Measurements from ENCODE around the gene YKT6. TPM values are rescaled to one million over a fixed set of nuclear protein-coding genes. Genes with fewer than 3 reads are reported as not detected.

The YKT6 gene
- total and polyA plus RNA-seq, 4 donors = 28.4 to 82.1 (median 55.9) TPM

GRCh38 chr7:44263326-44264082, 62.7 kb downstream of the YKT6 start:
- Histone ChIP-seq H3K4me3 (no peak overlapping the region), H3K27ac (ENCODE audit: low read depth in 1 of 2, low read length in 1 of 2) (peak overlapping the region in 1 of 2 donors; percentile 7), H3K9me3 (ENCODE audit: control insufficient read depth in 4 of 4, insufficient read depth in 3 of 4, low read length in 3 of 4) (no peaks in the 10 kb centered on the region), H3K4me1 (ENCODE audit: control insufficient read depth in 5 of 5, insufficient read depth in 5 of 5, low read length in 5 of 5) (peaks cover 5 to 34% (median 10%) of the 10 kb centered on the region in 5 donors), H3K36me3 (ENCODE audit: control insufficient read depth in 4 of 4, insufficient read depth in 4 of 4, low read length in 4 of 4) (no peaks in the 10 kb centered on the region), H3K27me3 (ENCODE audit: control insufficient read depth in 3 of 3, insufficient read depth in 3 of 3, low read length in 2 of 3) (peaks cover 0 to 5% (median 0%) of the 10 kb centered on the region in 3 donors), H3K9ac (ENCODE audit: insufficient read depth in 1 of 2, low read length in 2 of 2) (no peak overlapping the region)
- peak in 2 of 3 donors; percentile 19 to 36 for DNase-seq
- TF ChIP-seq CTCF (IDR thresholded peaks at IDR 0.05; ENCODE audit: control extremely low read depth, extremely low read depth) = no peak
- ATAC-seq (ENCODE audit: insufficient read depth, low FRiP score) = no peak
- 72 to 87% methylated on average over 18 to 20 of the region's 20 CpGs for WGBS, 2 donors

Other genes with a start within 250 kb of the YKT6 start
- gene SPDYE1, start 203.1 kb upstream of the YKT6 start, total RNA-seq = under 1 TPM in 1 of 2 donors, not detected in 1; 0.09 TPM
- not detected for gene SPDYE1, start 203.1 kb upstream of the YKT6 start, polyA plus RNA-seq
- gene DBNL, start 156.3 kb upstream of the YKT6 start, total RNA-seq = 100 to 1,000 TPM in 1 of 2 donors, 10 to 100 TPM in 1; 65.9 to 144 TPM
- gene DBNL, start 156.3 kb upstream of the YKT6 start, polyA plus RNA-seq = 100 to 1,000 TPM in 1 of 2 donors, 10 to 100 TPM in 1; 89.3 to 209 TPM
- gene PGAM2, start 135.4 kb upstream of the YKT6 start, total RNA-seq = under 1 TPM in 1 of 2 donors, not detected in 1; 0.85 TPM
- under 1 TPM; 0.63 to 0.83 TPM for gene PGAM2, start 135.4 kb upstream of the YKT6 start, polyA plus RNA-seq
- gene POLM, start 118.4 kb upstream of the YKT6 start, total RNA-seq = 10 to 100 TPM; 27.9 to 35.8 TPM
- gene POLM, start 118.4 kb upstream of the YKT6 start, polyA plus RNA-seq = 10 to 100 TPM; 17.9 to 19.1 TPM
- 100 to 1,000 TPM in 1 of 2 donors, 10 to 100 TPM in 1; 43.4 to 124 TPM for gene AEBP1, start 96.6 kb upstream of the YKT6 start, total RNA-seq
- 10 to 100 TPM; 68.3 to 69.0 TPM for gene AEBP1, start 96.6 kb upstream of the YKT6 start, polyA plus RNA-seq
- 10 to 100 TPM; 48.8 to 90.7 TPM for gene POLD2, start 77.4 kb upstream of the YKT6 start, total RNA-seq
- gene POLD2, start 77.4 kb upstream of the YKT6 start, polyA plus RNA-seq = 10 to 100 TPM; 61.9 to 80.7 TPM
- gene MYL7, start 59.6 kb upstream of the YKT6 start, total RNA-seq = 10 to 100 TPM in 1 of 2 donors, not detected in 1; 13.0 TPM
- under 1 TPM in 1 of 2 donors, not detected in 1; 0.08 TPM for gene MYL7, start 59.6 kb upstream of the YKT6 start, polyA plus RNA-seq
- gene GCK, start 11.5 kb upstream of the YKT6 start, total RNA-seq = 1 to 10 TPM in 1 of 2 donors, under 1 TPM in 1; 0.40 to 1.1 TPM
- under 1 TPM; 0.25 to 0.45 TPM for gene GCK, start 11.5 kb upstream of the YKT6 start, polyA plus RNA-seq
- gene CAMK2B, start 124.6 kb downstream of the YKT6 start, total RNA-seq = under 1 TPM; 0.40 to 0.80 TPM
- gene CAMK2B, start 124.6 kb downstream of the YKT6 start, polyA plus RNA-seq = under 1 TPM; 0.12 to 0.25 TPM

Data from lung (tissue), 12 donors.